T-cell (primary cell): Measurements from ENCODE around the gene GALNT10. TPM values are rescaled to one million over a fixed set of nuclear protein-coding genes. Genes with fewer than 3 reads are reported as not detected.

Source experiments
- ATAC-seq, 4 experiments: fragments of 200-7000 bp in 3 of 4; fragments of 150-1000 bp in 1 of 4; cut with Tn5 transposase; replicated peaks in 1 of 4; 1 replicate in 3 of 4; 2 replicates in 1 of 4; pipeline ENCODE4 v1.10.0; 2021; ENCODE audit warnings: moderate library complexity in 3 of 4, mild to moderate bottlenecking in 2 of 4, moderate number of reproducible peaks in 1 of 4
- CTCF ChIA-PET, 2 donors: fragments of 300-600 bp; sonication (Branson Sonifier 250); formaldehyde crosslinking; loops; one replicate each; lab custom pipeline; 2022; ENCODE audit warnings: antibody characterized with exemption in 2 of 2; lab: Charles Lee
- POLR2A ChIA-PET, 2 donors: fragments of 300-600 bp; sonication (Branson Sonifier 250); formaldehyde crosslinking; loops; one replicate each; lab custom pipeline; 2022; ENCODE audit warnings: antibody characterized with exemption in 2 of 2; lab: Charles Lee
- DNase-seq, 35 experiments: peaks; one replicate each; pipeline versions ENCODE4 v3.0.0 to v3.0.0-alpha.2; 2013 to 2023
- H3K27ac ChIP-seq: one replicate; pipeline ENCODE4 v1.5.1; 2013; ENCODE audit warnings: low read length
- H3K27me3 ChIP-seq, 2 experiments: replicated peaks in 1 of 2; 1 replicate in 1 of 2; 2 replicates in 1 of 2; pipeline versions ENCODE4 v1.6.1 to v1.7.0; 2013; ENCODE audit warnings: low read length in 1 of 2, mixed read lengths in 1 of 2; ENCODE audit not compliant: control insufficient read depth in 2 of 2, insufficient read depth in 2 of 2; ENCODE audit errors: extremely low read depth in 1 of 2
- H3K36me3 ChIP-seq, 2 donors: 1 replicate in 1 of 2; 2 replicates in 1 of 2; pipeline versions ENCODE4 v1.6.1 to v1.7.0; 2013; ENCODE audit warnings: low read length in 1 of 2; ENCODE audit not compliant: control insufficient read depth in 2 of 2, insufficient read depth in 1 of 2; ENCODE audit errors: extremely low read depth in 1 of 2
- H3K4me1 ChIP-seq, 2 experiments: 1 replicate in 1 of 2; 2 replicates in 1 of 2; pipeline versions ENCODE4 v1.6.1 to v1.7.0; 2013; ENCODE audit warnings: low read length in 2 of 2, mixed read lengths in 1 of 2; ENCODE audit not compliant: insufficient read depth in 2 of 2, control insufficient read depth in 1 of 2; ENCODE audit errors: extremely low read depth in 1 of 2
- H3K4me3 ChIP-seq, 2 donors: 1 replicate in 1 of 2; 2 replicates in 1 of 2; pipeline versions ENCODE4 v1.5.1 to v1.7.0; 2013; ENCODE audit warnings: mild to moderate bottlenecking in 2 of 2, low read length in 1 of 2, moderate library complexity in 1 of 2; ENCODE audit not compliant: control insufficient read depth in 1 of 2; ENCODE audit errors: extremely low read depth in 1 of 2
- H3K9me3 ChIP-seq: 2 replicates; pipeline ENCODE4 v1.7.0; 2013
- H3K27ac Mint-ChIP-seq, 2 donors: one replicate each; pipeline ENCODE4 v1.8.0; 2020 to 2021; ENCODE audit warnings: mild to moderate bottlenecking in 2 of 2, mixed read lengths in 2 of 2
- H3K27me3 Mint-ChIP-seq, 2 donors: one replicate each; pipeline ENCODE4 v1.8.0; 2021 to 2022; ENCODE audit warnings: mixed read lengths in 2 of 2
- H3K36me3 Mint-ChIP-seq: one replicate; pipeline ENCODE4 v1.8.0; 2021; ENCODE audit warnings: mixed read lengths
- H3K4me1 Mint-ChIP-seq, 3 donors: one replicate each; pipeline ENCODE4 v1.8.0; 2020 to 2022; ENCODE audit warnings: mixed read lengths in 3 of 3, mild to moderate bottlenecking in 1 of 3
- H3K4me3 Mint-ChIP-seq, 3 donors: one replicate each; pipeline ENCODE4 v1.8.0; 2020 to 2022; ENCODE audit warnings: mild to moderate bottlenecking in 3 of 3, mixed read lengths in 3 of 3, moderate library complexity in 3 of 3
- H3K9me3 Mint-ChIP-seq, 3 donors: one replicate each; pipeline ENCODE4 v1.8.0; 2020 to 2022; ENCODE audit warnings: mixed read lengths in 3 of 3
- whole genome bisulfite sequencing: methylation state at CpG from one replicate; pipeline ENCODE4 v1.1.5; 2013; ENCODE audit warnings: missing lambda C conversion rate; ENCODE audit not compliant: insufficient coverage; 5-methylcytosine and 5-hydroxymethylcytosine counted together
- total RNA-seq, 35 experiments: library from RNA in 6 of 35; stranded (reverse) in 6 of 35; fragments of 120-200 nt in 1 of 35; gene quantifications; one replicate each; pipeline versions ENCODE4 v1.2.1 to v1.2.4 and lab custom pipeline; 2013 to 2026

The GALNT10 gene
- total RNA-seq, 5 donors from 2014 or later (not counting 1 experiment from before 2014, with no cell fraction given) = 26.9 to 62.7 (median 40.8) TPM

GRCh38 chr5:154316223-154316935 is 125.8 kb downstream of the GALNT10 start:
- H3K4me3 ChIP-seq = no peak overlapping the region
- POLR2A ChIA-PET = no interaction called here
- ATAC-seq (no peak), DNase-seq (no peak)
- CTCF ChIA-PET = interaction anchor here in 1 of 2 donors (0.6 kb wide), 1 partner anchor 240 kb away, joined by 5 read pairs; no protein-coding TSS in a partner anchor
- Mint-ChIP-seq H3K9me3 (no peaks in the 10 kb centered on the region), H3K27me3 (no peaks in the 10 kb centered on the region), H3K4me3 (no peak overlapping the region), H3K36me3 (peaks cover 39% of the 10 kb centered on the region), H3K27ac (no peak overlapping the region), H3K4me1 (no peaks in the 10 kb centered on the region)
- no peaks in the 10 kb centered on the region for H3K9me3 ChIP-seq
- no peak overlapping the region for H3K27ac ChIP-seq
- peaks cover 7 to 9% of the 10 kb centered on the region in 2 donors for H3K36me3 ChIP-seq
- no peaks in the 10 kb centered on the region for H3K27me3 ChIP-seq
- WGBS = 75% methylated on average over 3 of the region's 6 CpGs
- H3K4me1 ChIP-seq = no peaks in the 10 kb centered on the region

DNA sequence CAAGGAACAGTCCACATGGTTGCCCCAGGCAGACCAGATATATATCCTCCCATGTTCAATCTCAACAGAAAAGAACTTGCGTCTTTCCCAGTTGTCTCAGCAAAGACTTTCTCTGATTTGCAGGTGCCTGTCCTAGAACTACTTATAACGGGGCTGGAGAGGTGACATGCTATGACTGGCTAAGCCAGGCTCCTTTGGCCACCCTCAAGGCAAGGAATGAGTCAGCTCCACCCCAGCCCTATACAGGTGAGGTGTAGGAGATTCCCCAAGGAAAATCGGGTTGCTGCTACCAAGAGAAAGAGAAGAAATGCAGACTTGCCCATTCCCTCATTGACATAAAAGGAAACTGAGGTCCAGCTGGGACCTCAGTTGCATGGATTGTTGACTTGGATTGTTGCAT is 127.4 kb downstream of the GALNT10 start:
- POLR2A ChIA-PET = no interaction called here
- Mint-ChIP-seq H3K36me3 (peaks cover 43% of the 10 kb centered on the region), H3K27ac (no peak overlapping the region), H3K9me3 (no peaks in the 10 kb centered on the region), H3K4me1 (no peaks in the 10 kb centered on the region), H3K27me3 (no peaks in the 10 kb centered on the region), H3K4me3 (no peak overlapping the region)
- Histone ChIP-seq H3K9me3 (no peaks in the 10 kb centered on the region), H3K36me3 (peaks cover 7 to 9% of the 10 kb centered on the region in 2 donors), H3K4me3 (no peak overlapping the region), H3K4me1 (no peaks in the 10 kb centered on the region), H3K27me3 (no peaks in the 10 kb centered on the region), H3K27ac (no peak overlapping the region)
- DNase-seq (no peak), ATAC-seq (no peak)
- whole genome bisulfite sequencing = 100% methylated on average over 1 of the region's 3 CpGs
- CTCF ChIA-PET = no interaction called here

DNA sequence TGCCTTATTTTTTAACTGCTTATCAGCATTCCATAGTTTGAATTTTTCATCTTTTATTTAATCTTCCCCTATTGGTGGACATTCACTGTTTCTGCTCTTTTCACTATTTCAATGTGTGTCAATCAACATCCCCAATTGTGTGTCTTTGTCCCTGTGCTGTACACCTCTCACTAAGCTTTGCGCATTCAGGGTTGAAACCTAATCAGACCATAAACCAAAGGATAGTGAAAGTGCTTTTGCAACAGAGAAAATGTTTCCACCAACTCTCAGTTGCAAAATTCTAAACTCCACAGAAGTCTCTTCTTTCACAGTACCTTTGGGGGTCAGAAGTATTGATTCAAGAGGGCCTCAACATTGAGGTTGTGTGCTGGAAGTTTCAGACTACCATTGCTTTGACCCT is 128.2 kb downstream of the GALNT10 start:
- H3K4me1 Mint-ChIP-seq = no peaks in the 10 kb centered on the region
- peaks cover 49% of the 10 kb centered on the region for H3K36me3 Mint-ChIP-seq
- DNase-seq = no peak
- Histone ChIP-seq H3K27ac (no peak overlapping the region), H3K27me3 (no peaks in the 10 kb centered on the region), H3K9me3 (no peaks in the 10 kb centered on the region), H3K4me1 (no peaks in the 10 kb centered on the region), H3K4me3 (no peak overlapping the region), H3K36me3 (peaks cover 9 to 14% of the 10 kb centered on the region in 2 donors)
- no peak overlapping the region for H3K27ac Mint-ChIP-seq
- no peak overlapping the region for H3K4me3 Mint-ChIP-seq
- no peaks in the 10 kb centered on the region for H3K9me3 Mint-ChIP-seq
- WGBS = 100% methylated on average over 1 of the region's 1 CpG
- ChIA-PET POLR2A (no interaction called here), CTCF (no interaction called here)
- ATAC-seq = no peak
- no peaks in the 10 kb centered on the region for H3K27me3 Mint-ChIP-seq

DNA sequence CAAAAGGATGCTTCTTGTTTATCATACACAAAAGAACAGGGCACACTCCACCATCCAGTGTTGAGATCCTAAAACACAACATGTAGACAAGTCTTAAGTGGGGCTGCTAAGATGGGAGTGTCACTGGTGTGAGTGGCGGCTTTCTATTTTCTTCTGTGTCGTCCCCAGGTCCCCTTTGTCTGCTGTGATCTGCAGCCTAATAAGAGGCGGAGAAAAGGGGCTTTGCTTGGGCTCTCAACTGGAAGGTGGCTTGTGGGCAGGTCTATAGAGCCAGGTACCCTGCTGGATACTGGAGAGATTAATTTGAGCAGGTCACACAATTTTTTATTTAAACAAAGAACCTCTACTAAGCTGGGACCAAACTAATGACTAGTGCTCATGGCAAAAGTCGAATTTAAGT is 129.2 kb downstream of the GALNT10 start:
- ATAC-seq (no peak), DNase-seq (no peak)
- Histone ChIP-seq H3K4me1 (no peaks in the 10 kb centered on the region), H3K27me3 (no peaks in the 10 kb centered on the region), H3K27ac (no peak overlapping the region), H3K4me3 (no peak overlapping the region), H3K36me3 (peaks cover 11 to 16% of the 10 kb centered on the region in 2 donors), H3K9me3 (no peaks in the 10 kb centered on the region)
- Mint-ChIP-seq H3K9me3 (no peaks in the 10 kb centered on the region), H3K4me3 (no peak overlapping the region), H3K36me3 (peaks cover 60% of the 10 kb centered on the region), H3K27ac (no peak overlapping the region), H3K27me3 (no peaks in the 10 kb centered on the region), H3K4me1 (no peaks in the 10 kb centered on the region)
- 67% methylated on average over 1 of the region's 4 CpGs for WGBS
- ChIA-PET POLR2A (no interaction called here), CTCF (no interaction called here)

- ChIA-PET CTCF (no interaction called here), POLR2A (no interaction called here)
- Mint-ChIP-seq H3K27me3 (no peaks in the 10 kb centered on the region), H3K36me3 (peaks cover 58% of the 10 kb centered on the region), H3K27ac (no peak overlapping the region), H3K9me3 (no peaks in the 10 kb centered on the region), H3K4me3 (no peak overlapping the region), H3K4me1 (no peaks in the 10 kb centered on the region)
- DNase-seq (no peak), ATAC-seq (no peak)
- Histone ChIP-seq H3K4me1 (no peaks in the 10 kb centered on the region), H3K27me3 (no peaks in the 10 kb centered on the region), H3K36me3 (peaks cover 6 to 16% of the 10 kb centered on the region in 2 donors), H3K4me3 (no peak overlapping the region), H3K27ac (no peak overlapping the region), H3K9me3 (no peaks in the 10 kb centered on the region)
- WGBS = 69% methylated on average over 3 of the region's 6 CpGs
These were observed 129.9 kb downstream of the GALNT10 start for GRCh38 chr5:154320224-154321089.

DNA sequence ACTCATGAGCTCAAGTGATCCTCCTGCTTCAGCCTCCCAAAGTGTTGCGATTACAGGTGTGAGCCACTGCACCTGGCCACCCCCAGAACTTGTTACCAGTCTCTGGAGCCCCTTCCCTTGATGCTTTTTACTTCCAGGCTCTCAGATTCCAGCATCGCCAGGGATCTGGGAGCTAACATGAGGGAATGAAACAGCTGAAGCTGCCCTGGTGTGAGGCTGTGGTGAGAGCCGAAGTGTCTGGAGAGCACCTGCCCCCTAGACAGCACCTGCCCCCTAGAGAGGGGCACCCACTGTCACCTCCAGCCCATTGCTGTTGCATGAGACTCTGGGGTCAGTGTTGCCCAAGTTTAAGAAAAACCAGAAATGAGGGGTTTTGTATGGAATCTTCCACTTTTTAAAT is 131.0 kb downstream of the GALNT10 start:
- H3K4me3 Mint-ChIP-seq = no peak overlapping the region
- Histone ChIP-seq H3K27ac (no peak overlapping the region), H3K36me3 (peaks cover 4 to 11% of the 10 kb centered on the region in 2 donors), H3K4me3 (no peak overlapping the region), H3K9me3 (no peaks in the 10 kb centered on the region), H3K27me3 (no peaks in the 10 kb centered on the region), H3K4me1 (no peaks in the 10 kb centered on the region)
- ChIA-PET CTCF (no interaction called here), POLR2A (no interaction called here)
- no peak for ATAC-seq
- no peaks in the 10 kb centered on the region for H3K9me3 Mint-ChIP-seq
- no peaks in the 10 kb centered on the region for H3K27me3 Mint-ChIP-seq
- no peaks in the 10 kb centered on the region for H3K4me1 Mint-ChIP-seq
- WGBS = 0% methylated on average over 1 of the region's 3 CpGs
- no peak for DNase-seq
- no peak overlapping the region for H3K27ac Mint-ChIP-seq
- H3K36me3 Mint-ChIP-seq = peaks cover 60% of the 10 kb centered on the region
